ENCODE data around the gene BARX1.
"Not testable (repeated sequence)": the region's sequence is repeated elsewhere in the genome, so short reads cannot be mapped to it uniquely, and the experiment has no call there.

The BARX1 gene

GRCh38 chr9:93951655-93952118 is 3.5 kb downstream of the BARX1 start:
- no peak for DNase-seq
- no peak for TF ChIP-seq GATA1 (IDR thresholded peaks at IDR 0.05; ENCODE audit: low read depth, low read length)
- TF ChIP-seq POLR2A (IDR thresholded peaks at IDR 0.05; ENCODE audit: low read length), result no peak

GRCh38 chr9:93950619-93951601 is 4.2 kb downstream of the BARX1 start:
- no peak for DNase-seq
- no peak for TF ChIP-seq GATA1 (IDR thresholded peaks at IDR 0.05; ENCODE audit: low read depth, low read length)
- TF ChIP-seq POLR2A (IDR thresholded peaks at IDR 0.05; ENCODE audit: low read length), result no peak

DNA sequence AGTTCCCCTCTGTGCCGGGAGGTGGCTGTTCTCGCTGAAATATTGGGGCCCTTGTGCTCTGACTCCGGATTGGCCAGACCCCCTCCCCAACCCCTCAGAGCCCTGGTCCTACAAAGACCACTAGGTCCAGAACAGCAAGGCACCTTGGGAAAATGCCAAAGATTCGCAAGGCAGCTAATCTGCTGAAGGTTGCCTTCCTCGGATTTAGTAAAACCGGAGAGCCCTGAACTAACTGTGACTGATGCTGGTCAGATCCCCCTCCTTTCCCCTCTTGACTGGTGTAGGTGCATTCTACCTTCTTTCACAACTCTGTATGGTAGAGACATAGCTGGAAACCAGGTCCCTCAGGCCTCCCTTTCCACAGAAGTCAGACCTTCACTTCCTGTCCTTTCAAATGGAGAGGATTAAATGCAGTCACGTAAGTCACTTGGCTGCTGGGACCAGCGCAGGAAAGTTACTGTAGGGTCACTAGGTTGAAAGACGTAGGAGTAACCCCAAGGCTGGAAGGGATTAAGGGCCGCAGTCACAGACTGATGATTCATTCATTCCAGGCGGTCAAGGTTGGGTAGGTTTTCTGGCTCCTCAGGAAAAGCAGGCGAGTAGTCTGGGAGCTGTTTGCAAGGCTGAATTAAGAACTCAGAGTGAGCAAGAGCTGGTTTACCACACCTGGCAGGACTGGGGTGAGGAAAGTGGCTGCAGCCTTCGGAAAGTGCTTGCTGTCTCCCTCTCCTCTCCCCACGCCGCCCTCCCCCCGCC is 5.3 kb downstream of the BARX1 start:
- TF ChIP-seq POLR2A (IDR thresholded peaks at IDR 0.05; ENCODE audit: low read length), result no peak
- no peak for TF ChIP-seq GATA1 (IDR thresholded peaks at IDR 0.05; ENCODE audit: low read depth, low read length)
- no peak for DNase-seq

DNA sequence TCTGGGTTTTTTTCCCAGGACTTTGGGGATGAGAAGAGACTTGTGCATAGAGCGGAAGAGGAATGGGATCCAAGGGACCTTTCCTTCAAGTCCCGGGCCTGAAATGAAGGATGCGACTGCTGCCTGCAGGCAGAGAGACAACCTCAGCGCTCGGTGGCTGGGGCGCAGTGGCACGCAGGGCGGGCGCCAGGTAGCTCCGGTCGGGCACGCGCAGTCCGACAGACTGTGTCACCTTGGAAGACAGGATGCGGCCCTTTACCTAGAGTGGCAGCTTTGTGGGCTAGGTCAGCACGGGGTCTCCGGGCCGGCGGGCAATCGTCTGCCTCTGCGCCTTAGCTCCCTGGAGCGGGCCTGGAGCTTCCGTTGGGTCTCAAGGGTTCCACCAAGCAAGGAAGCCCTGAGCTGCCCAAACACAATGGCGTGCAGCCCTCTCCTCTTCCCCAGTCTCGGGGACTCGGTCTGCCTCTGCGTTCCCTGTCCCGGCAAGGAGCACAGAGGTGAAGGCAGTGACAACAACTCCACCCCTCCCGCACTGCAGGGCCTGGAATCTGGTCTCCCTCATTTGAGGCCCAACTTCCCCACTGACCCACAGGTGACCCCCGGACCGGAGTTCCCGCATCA is 6.0 kb downstream of the BARX1 start:
- TF ChIP-seq POLR2A (IDR thresholded peaks at IDR 0.05; ENCODE audit: low read length) (no peak), GATA1 (IDR thresholded peaks at IDR 0.05; ENCODE audit: low read depth, low read length) (no peak)
- no peak for DNase-seq

GRCh38 chr9:93948441-93949072 is 6.6 kb downstream of the BARX1 start:
- DNase-seq, result no peak
- no peak for TF ChIP-seq GATA1 (IDR thresholded peaks at IDR 0.05; ENCODE audit: low read depth, low read length)
- TF ChIP-seq POLR2A (IDR thresholded peaks at IDR 0.05; ENCODE audit: low read length), result no peak

- TF ChIP-seq POLR2A (IDR thresholded peaks at IDR 0.05; ENCODE audit: low read length) (no peak), GATA1 (IDR thresholded peaks at IDR 0.05; ENCODE audit: low read depth, low read length) (no peak)
- DNase-seq, result no peak
These were observed 7.6 kb downstream of the BARX1 start for GRCh38 chr9:93947409-93948070.

- no peak for TF ChIP-seq GATA1 (IDR thresholded peaks at IDR 0.05; ENCODE audit: low read depth, low read length)
- no peak for TF ChIP-seq POLR2A (IDR thresholded peaks at IDR 0.05; ENCODE audit: low read length)
- no peak for DNase-seq
These were observed 8.8 kb downstream of the BARX1 start for GRCh38 chr9:93946338-93946712.

DNA sequence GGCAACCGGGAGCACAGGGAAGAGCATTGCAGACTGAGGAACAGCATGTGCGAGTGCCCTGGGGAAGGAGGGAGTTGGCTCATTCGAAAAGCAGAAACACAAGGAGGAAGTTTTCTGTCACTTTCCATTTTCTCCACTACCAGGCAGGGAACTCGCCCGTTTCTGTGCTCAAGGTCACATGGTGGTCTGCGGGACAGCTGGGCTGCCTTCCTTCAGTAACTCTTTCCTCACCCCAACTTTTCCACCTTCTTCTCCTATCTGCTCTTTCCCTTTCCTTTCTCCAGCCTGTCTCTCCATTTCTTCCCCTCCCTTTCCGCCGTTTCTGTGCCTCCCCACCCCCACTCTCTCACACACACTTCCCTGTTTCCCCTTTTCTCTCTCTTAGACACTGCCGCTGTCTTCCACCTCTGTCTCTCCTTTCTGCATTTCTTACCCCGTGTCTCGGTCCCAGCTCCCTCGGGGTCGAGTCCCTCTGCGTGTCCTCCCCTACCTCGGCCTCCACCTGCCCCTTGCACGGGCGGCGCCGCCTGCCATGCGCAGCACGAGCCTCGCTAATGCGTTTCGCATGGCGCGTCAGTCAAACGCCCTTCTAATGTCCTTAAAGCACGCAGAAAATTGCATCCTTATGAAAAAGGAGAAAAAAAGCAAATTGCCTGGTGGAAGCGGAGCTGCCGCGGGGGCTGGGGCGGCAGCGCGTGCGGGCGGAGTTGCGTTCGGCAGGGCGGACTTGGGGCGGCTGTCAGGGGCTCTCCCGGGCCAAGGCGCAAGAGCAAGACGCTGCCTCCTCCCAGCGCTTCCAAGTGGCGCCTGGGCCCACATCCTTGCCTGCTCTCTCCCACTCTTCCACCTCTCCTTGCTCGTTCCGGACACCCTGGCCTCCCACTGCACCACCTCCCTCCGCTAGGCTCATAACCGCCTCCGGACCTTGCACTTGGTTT is 9.5 kb downstream of the BARX1 start:
- DNase-seq, result no peak
- no peak for TF ChIP-seq POLR2A (IDR thresholded peaks at IDR 0.05; ENCODE audit: low read length)
- no peak for TF ChIP-seq GATA1 (IDR thresholded peaks at IDR 0.05; ENCODE audit: low read depth, low read length)

GRCh38 chr9:93944011-93944410 is 11.1 kb downstream of the BARX1 start:
- TF ChIP-seq POLR2A (IDR thresholded peaks at IDR 0.05; ENCODE audit: low read length) (no peak), GATA1 (IDR thresholded peaks at IDR 0.05; ENCODE audit: low read depth, low read length) (no peak)
- no peak for DNase-seq

DNA sequence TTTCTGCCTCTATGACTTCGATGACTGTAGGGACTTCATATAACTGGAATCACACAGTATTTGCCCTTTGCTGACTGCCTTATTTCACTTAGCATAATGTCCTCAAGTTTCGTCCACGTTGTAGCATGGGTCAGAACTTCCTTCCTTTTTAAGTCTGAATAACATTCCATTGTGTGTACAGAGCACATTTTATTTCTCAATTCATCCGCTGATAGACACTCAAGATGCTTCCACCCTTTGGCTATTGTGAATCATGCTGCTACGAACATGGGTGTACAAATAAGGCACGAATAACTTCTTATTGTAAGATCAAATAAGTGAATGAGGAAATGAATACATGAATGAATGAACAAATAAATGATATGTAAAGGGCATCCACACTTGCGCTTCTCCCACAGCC is 13.0 kb downstream of the BARX1 start:
- no peak for DNase-seq
- TF ChIP-seq POLR2A (IDR thresholded peaks at IDR 0.05; ENCODE audit: low read length), result no peak
- no peak for TF ChIP-seq GATA1 (IDR thresholded peaks at IDR 0.05; ENCODE audit: low read depth, low read length)

DNA sequence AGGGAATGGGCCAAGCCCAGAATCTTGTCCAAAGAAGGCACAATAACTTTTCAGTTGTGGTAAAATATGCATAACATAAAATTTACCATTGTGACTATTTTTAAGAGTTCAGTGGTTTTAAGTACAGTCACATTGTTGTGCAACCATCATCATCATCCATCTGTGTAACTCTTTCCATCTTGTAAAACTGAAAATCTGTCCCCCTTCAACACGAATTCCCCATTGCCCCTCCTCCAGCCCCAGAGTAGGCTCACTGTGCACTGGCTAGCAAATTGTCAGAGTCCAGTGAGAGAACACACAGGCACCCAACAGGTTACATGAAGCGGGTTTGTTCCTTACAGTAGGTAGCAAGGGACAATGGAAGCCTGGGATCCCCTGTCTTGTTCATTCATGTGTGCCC is 13.7 kb downstream of the BARX1 start:
- TF ChIP-seq GATA1 (IDR thresholded peaks at IDR 0.05; ENCODE audit: low read depth, low read length), result no peak
- TF ChIP-seq POLR2A (IDR thresholded peaks at IDR 0.05; ENCODE audit: low read length), result no peak
- DNase-seq, result no peak

DNA sequence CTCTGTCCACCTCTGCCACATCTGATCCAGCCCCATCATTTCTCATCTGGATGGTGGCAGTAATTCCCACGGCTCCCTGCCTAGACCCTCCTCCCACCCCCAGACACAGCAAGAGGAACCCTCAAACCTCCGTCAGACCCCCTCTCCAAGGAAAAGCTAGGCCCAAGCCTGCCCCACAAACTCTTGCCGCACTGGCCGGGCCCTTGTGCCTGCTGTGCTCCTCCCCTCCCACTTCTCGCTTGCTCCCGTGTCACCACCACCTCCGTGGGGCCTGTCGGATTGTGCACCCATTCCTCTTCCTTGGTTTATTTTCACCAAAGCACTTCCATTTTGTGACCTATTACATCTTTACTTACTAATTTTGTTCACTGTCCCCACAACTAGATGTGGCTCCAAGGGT is 14.2 kb downstream of the BARX1 start:
- no peak for DNase-seq
- TF ChIP-seq POLR2A (IDR thresholded peaks at IDR 0.05; ENCODE audit: low read length) (no peak), GATA1 (IDR thresholded peaks at IDR 0.05; ENCODE audit: low read depth, low read length) (no peak)

- DNase-seq, result not testable (repeated sequence)
These were observed 15.6 kb downstream of the BARX1 start for GRCh38 chr9:93939589-93939988.

Data from erythroblast (primary cell).